Sigmoid colon (tissue), 4 donors: Measurements from ENCODE around the gene PDE6B.

Experiments used
- POLR2A ChIP-seq, 2 donors: fragments of 450-650 bp; IDR thresholded peaks; one replicate each; pipeline ENCODE4 v1.6.1; 2016; ENCODE audit warnings: antibody characterized with exemption in 2 of 2, mild to moderate bottlenecking in 2 of 2, moderate library complexity in 2 of 2
- POLR2AphosphoS5 ChIP-seq, 4 donors: sonication (generic); formaldehyde crosslinking; IDR thresholded peaks; one replicate each; pipeline ENCODE4 v1.6.1; 2017; ENCODE audit warnings: antibody characterized with exemption in 4 of 4

GRCh38 chr4:714087-714486 lies 88.7 kb downstream of the PDE6B start:
- TF ChIP-seq POLR2A (IDR thresholded peaks at IDR 0.05) (no peak), POLR2AphosphoS5 (IDR thresholded peaks at IDR 0.05) (no peak)
